GM23338 (cell line): ENCODE measurements around the gene NGEF. TPM values are rescaled to one million over a fixed set of nuclear protein-coding genes. Genes with fewer than 3 reads are reported as not detected.

Source experiments
- ATAC-seq: fragments of 200-7000 bp; cut with Tn5 transposase; 3 replicates; pipeline ENCODE4 v1.9.1; 2020
- DNase-seq: peaks from one replicate; pipeline ENCODE4 v3.0.0-alpha.2; 2015; ENCODE audit warnings: low spot score
- H2AFZ ChIP-seq: fragments of 200-600 bp; sonication (generic); 2 replicates; pipeline ENCODE4 v1.8.0; 2016; ENCODE audit warnings: antibody characterized with exemption, mild to moderate bottlenecking, moderate library complexity
- H3F3A ChIP-seq: fragments of 200-600 bp; sonication (generic); replicated peaks from 2 replicates; pipeline ENCODE4 v1.8.0; 2017; ENCODE audit warnings: antibody characterized with exemption, mixed run types, low read depth
- H3K27ac ChIP-seq: fragments of 200-600 bp; sonication (generic); 2 replicates; pipeline ENCODE4 v1.6.1; 2016; ENCODE audit warnings: low read depth
- H3K27me3 ChIP-seq: fragments of 200-600 bp; sonication (generic); 2 replicates; pipeline ENCODE4 v1.8.0; 2016; ENCODE audit warnings: mild to moderate bottlenecking, mixed run types, moderate library complexity; ENCODE audit not compliant: insufficient read depth
- H3K36me3 ChIP-seq: fragments of 200-600 bp; sonication (generic); 2 replicates; pipeline ENCODE4 v1.8.0; 2016; ENCODE audit warnings: mild to moderate bottlenecking; ENCODE audit not compliant: insufficient read depth
- H3K4me1 ChIP-seq: fragments of 200-600 bp; sonication (generic); 2 replicates; pipeline ENCODE4 v1.8.0; 2016; ENCODE audit warnings: mild to moderate bottlenecking, moderate library complexity; ENCODE audit not compliant: insufficient read depth
- H3K4me2 ChIP-seq: fragments of 200-600 bp; sonication (generic); 2 replicates; pipeline ENCODE4 v1.7.1; 2017; ENCODE audit warnings: mixed run types
- H3K4me3 ChIP-seq: fragments of 200-600 bp; sonication (generic); 2 replicates; pipeline ENCODE4 v1.6.1; 2016; ENCODE audit warnings: mixed run types
- H3K79me2 ChIP-seq: fragments of 200-600 bp; sonication (generic); replicated peaks from 2 replicates; pipeline ENCODE4 v1.8.0; 2017; ENCODE audit warnings: mild to moderate bottlenecking; ENCODE audit not compliant: insufficient read depth
- H3K9me2 ChIP-seq: fragments of 200-600 bp; sonication (generic); 2 replicates; pipeline ENCODE4 v1.8.0; 2017; ENCODE audit not compliant: insufficient read depth
- H4K20me1 ChIP-seq: fragments of 200-600 bp; sonication (generic); replicated peaks from 2 replicates; pipeline ENCODE4 v1.8.0; 2017; ENCODE audit warnings: mild to moderate bottlenecking; ENCODE audit not compliant: insufficient read depth
- H3K27ac Mint-ChIP-seq: 2 replicates; pipeline ENCODE4 v1.8.0; 2020; ENCODE audit warnings: inconsistent platforms, mild to moderate bottlenecking, moderate library complexity, mixed read lengths
- H3K27me3 Mint-ChIP-seq: 3 replicates; pipeline ENCODE4 v1.8.0; 2022; ENCODE audit warnings: low read depth, mild to moderate bottlenecking, moderate library complexity, mixed read lengths, inconsistent platforms; ENCODE audit not compliant: insufficient read depth, poor library complexity
- H3K36me3 Mint-ChIP-seq: 3 replicates; pipeline ENCODE4 v1.8.0; 2021; ENCODE audit warnings: low read depth, mild to moderate bottlenecking, inconsistent platforms, moderate library complexity, mixed read lengths
- H3K4me1 Mint-ChIP-seq: 3 replicates; pipeline ENCODE4 v1.8.0; 2020; ENCODE audit warnings: mild to moderate bottlenecking, inconsistent platforms, mixed read lengths
- H3K4me3 Mint-ChIP-seq: 3 replicates; pipeline ENCODE4 v1.8.0; 2021; ENCODE audit warnings: moderate library complexity, mild to moderate bottlenecking, inconsistent platforms, mixed read lengths
- H3K9me3 Mint-ChIP-seq: 3 replicates; pipeline ENCODE4 v1.8.0; 2020; ENCODE audit warnings: moderate library complexity, mild to moderate bottlenecking, inconsistent platforms, mixed read lengths
- CREB1 ChIP-seq: fragments of 250-450 bp; sonication (Bioruptor Pico); IDR thresholded peaks from 2 replicates; pipeline ENCODE4 v1.5.0; 2020; ENCODE audit warnings: low read depth, mild to moderate bottlenecking, moderate library complexity
- EZH2 ChIP-seq: fragments of 200-600 bp; sonication (generic); IDR thresholded peaks from one replicate; pipeline ENCODE4 v1.8.0; 2017; ENCODE audit warnings: antibody characterized with exemption, mild to moderate bottlenecking, low read depth; ENCODE audit not compliant: unreplicated experiment
- EZH2phosphoT487 ChIP-seq: fragments of 200-600 bp; sonication (generic); IDR thresholded peaks from one replicate; pipeline ENCODE4 v1.8.1; 2018; ENCODE audit warnings: antibody characterized with exemption; ENCODE audit not compliant: unreplicated experiment
- JUNB ChIP-seq: IDR thresholded peaks from one replicate; pipeline ENCODE4 v1.6.1; 2016; ENCODE audit warnings: antibody characterized with exemption; ENCODE audit not compliant: unreplicated experiment
- NANOG ChIP-seq: IDR thresholded peaks from 2 replicates; pipeline ENCODE4 v1.6.1; 2016; ENCODE audit warnings: antibody characterized with exemption, borderline replicate concordance
- POLR2AphosphoS5 ChIP-seq: IDR thresholded peaks from 2 replicates; pipeline ENCODE4 v1.6.1; 2016; ENCODE audit warnings: antibody characterized with exemption, low read depth
- STAT1 ChIP-seq: IDR thresholded peaks from one replicate; pipeline ENCODE4 v1.6.1; 2016; ENCODE audit warnings: antibody characterized with exemption; ENCODE audit not compliant: unreplicated experiment
- ZNF114 ChIP-seq: fragments of 250-450 bp; sonication (Bioruptor Pico); IDR thresholded peaks from 2 replicates; pipeline ENCODE4 v1.5.0; 2020; ENCODE audit warnings: mild to moderate bottlenecking, moderate library complexity
- polyA plus RNA-seq: library from polyadenylated mRNA; unstranded; fragments of >200 nt; fragmentation: Nextera tagmentation; extraction: Ambion mirVana; gene quantifications from 2 replicates; pipeline ENCODE4 v1.2.1, GENCODE V29; 2016
- total RNA-seq: library from RNA; depleted of rRNA; stranded (reverse); fragments of >200 nt; shearing (Covaris generic); gene quantifications from 2 replicates; pipeline ENCODE4 v1.2.3, GENCODE V29; 2014
- TF ChIP-seq, protein P1 (sequence below), 2 experiments: fragments of 200-600 bp in 1 of 2; sonication (generic) in 1 of 2; conservative IDR thresholded peaks; 2 replicates each; pipeline versions ENCODE4 v1.5.1 to v1.6.1; 2016 to 2017; ENCODE audit warnings: antibody characterized with exemption in 2 of 2, low read depth in 2 of 2, mild to moderate bottlenecking in 2 of 2, moderate library complexity in 1 of 2
- TF ChIP-seq, protein P2 (sequence below): IDR thresholded peaks from 2 replicates; pipeline ENCODE4 v1.6.1; 2016; ENCODE audit warnings: antibody characterized with exemption

Gene NGEF
- total and polyA plus RNA-seq, 2 experiments from 2014 or later = 1.8 to 5.4 TPM

- no peaks in the 10 kb centered on the region for H4K20me1 ChIP-seq
- H3K79me2 ChIP-seq = no peaks in the 10 kb centered on the region
- H3K4me2 ChIP-seq = no peak overlapping the region
- peaks cover 3% of the 10 kb centered on the region; the same call in 1 of the 3 replicates for H3K9me3 Mint-ChIP-seq
- TF ChIP-seq, protein P1, sequence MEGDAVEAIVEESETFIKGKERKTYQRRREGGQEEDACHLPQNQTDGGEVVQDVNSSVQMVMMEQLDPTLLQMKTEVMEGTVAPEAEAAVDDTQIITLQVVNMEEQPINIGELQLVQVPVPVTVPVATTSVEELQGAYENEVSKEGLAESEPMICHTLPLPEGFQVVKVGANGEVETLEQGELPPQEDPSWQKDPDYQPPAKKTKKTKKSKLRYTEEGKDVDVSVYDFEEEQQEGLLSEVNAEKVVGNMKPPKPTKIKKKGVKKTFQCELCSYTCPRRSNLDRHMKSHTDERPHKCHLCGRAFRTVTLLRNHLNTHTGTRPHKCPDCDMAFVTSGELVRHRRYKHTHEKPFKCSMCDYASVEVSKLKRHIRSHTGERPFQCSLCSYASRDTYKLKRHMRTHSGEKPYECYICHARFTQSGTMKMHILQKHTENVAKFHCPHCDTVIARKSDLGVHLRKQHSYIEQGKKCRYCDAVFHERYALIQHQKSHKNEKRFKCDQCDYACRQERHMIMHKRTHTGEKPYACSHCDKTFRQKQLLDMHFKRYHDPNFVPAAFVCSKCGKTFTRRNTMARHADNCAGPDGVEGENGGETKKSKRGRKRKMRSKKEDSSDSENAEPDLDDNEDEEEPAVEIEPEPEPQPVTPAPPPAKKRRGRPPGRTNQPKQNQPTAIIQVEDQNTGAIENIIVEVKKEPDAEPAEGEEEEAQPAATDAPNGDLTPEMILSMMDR (conservative IDR thresholded peaks at IDR 0.05; ENCODE audit: low read depth in 2 of 2) = no peak
- TF ChIP-seq STAT1 (no peak), ZNF114 (CRISPR knock-in tag) (no peak), NANOG (no peak), POLR2AphosphoS5 (no peak)
- DNase-seq = no peak
- H3F3A ChIP-seq = peaks cover 13% of the 10 kb centered on the region
- no peaks in the 10 kb centered on the region; the same call in 2 of the 3 replicates for H3K4me1 Mint-ChIP-seq
- peaks cover 6% of the 10 kb centered on the region; the same call in 1 of the 2 replicates for H3K9me2 ChIP-seq
- no peaks in the 10 kb centered on the region for H3K4me1 ChIP-seq
- H3K36me3 ChIP-seq = no peaks in the 10 kb centered on the region
- H3K27ac ChIP-seq = no peak overlapping the region
- peaks cover 3% of the 10 kb centered on the region for H3K27me3 Mint-ChIP-seq
- H3K4me3 Mint-ChIP-seq = no peak overlapping the region
- no peak overlapping the region for H2AFZ ChIP-seq
- H3K4me3 ChIP-seq = no peak overlapping the region
- no peak overlapping the region for H3K27ac Mint-ChIP-seq
- H3K36me3 Mint-ChIP-seq = peaks cover 3% of the 10 kb centered on the region; the same call in 1 of the 3 replicates
- no peaks in the 10 kb centered on the region for H3K27me3 ChIP-seq
- no peak for ATAC-seq
Observed at GRCh38 chr2:233039212-233039845, 26.3 kb upstream of the NGEF start.

GRCh38 chr2:233037078-233037477 is 24.0 kb upstream of the NGEF start:
- TF ChIP-seq, protein P2, sequence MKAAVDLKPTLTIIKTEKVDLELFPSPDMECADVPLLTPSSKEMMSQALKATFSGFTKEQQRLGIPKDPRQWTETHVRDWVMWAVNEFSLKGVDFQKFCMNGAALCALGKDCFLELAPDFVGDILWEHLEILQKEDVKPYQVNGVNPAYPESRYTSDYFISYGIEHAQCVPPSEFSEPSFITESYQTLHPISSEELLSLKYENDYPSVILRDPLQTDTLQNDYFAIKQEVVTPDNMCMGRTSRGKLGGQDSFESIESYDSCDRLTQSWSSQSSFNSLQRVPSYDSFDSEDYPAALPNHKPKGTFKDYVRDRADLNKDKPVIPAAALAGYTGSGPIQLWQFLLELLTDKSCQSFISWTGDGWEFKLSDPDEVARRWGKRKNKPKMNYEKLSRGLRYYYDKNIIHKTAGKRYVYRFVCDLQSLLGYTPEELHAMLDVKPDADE = no peak
- TF ChIP-seq NANOG (no peak), EZH2phosphoT487 (no peak), JUNB (no peak), CREB1 (no peak), EZH2 (no peak), POLR2AphosphoS5 (no peak)
- Mint-ChIP-seq H3K4me3 (no peak overlapping the region), H3K9me3 (peaks cover 3% of the 10 kb centered on the region; the same call in 1 of the 3 replicates), H3K27me3 (no peaks in the 10 kb centered on the region), H3K36me3 (peaks cover 3% of the 10 kb centered on the region; the same call in 1 of the 3 replicates), H3K4me1 (peaks cover 6% of the 10 kb centered on the region), H3K27ac (no peak overlapping the region)
- H2AFZ ChIP-seq = no peak overlapping the region
- ATAC-seq (no peak), DNase-seq (no peak)
- H3K9me2 ChIP-seq = peaks cover 6% of the 10 kb centered on the region; the same call in 1 of the 2 replicates
- H3K36me3 ChIP-seq = no peaks in the 10 kb centered on the region
- H3K4me2 ChIP-seq = no peak overlapping the region
- no peaks in the 10 kb centered on the region for H3K79me2 ChIP-seq
- peaks cover 13% of the 10 kb centered on the region for H3F3A ChIP-seq
- H3K4me3 ChIP-seq = no peak overlapping the region
- no peaks in the 10 kb centered on the region for H3K4me1 ChIP-seq
- H4K20me1 ChIP-seq = no peaks in the 10 kb centered on the region
- H3K27ac ChIP-seq = no peak overlapping the region
- no peaks in the 10 kb centered on the region for H3K27me3 ChIP-seq
